MM.1S (cell line): ENCODE measurements around the gene NCAM2.

Source experiments
- DNase-seq: peaks from one replicate; pipeline ENCODE4 v3.0.0-alpha.2; 2015
- H2AFZ ChIP-seq: fragments of 300-600 bp; sonication (generic); 2 replicates; pipeline ENCODE4 v1.6.0; 2016; ENCODE audit warnings: antibody characterized with exemption, low read length
- H3F3A ChIP-seq: fragments of 300-600 bp; sonication (generic); 2 replicates; pipeline ENCODE4 v1.6.1; 2016; ENCODE audit warnings: mild to moderate bottlenecking, antibody characterized with exemption, low read length, moderate library complexity, mixed read lengths; ENCODE audit not compliant: insufficient read depth
- H3K27ac ChIP-seq: fragments of 300-600 bp; sonication (generic); 2 replicates; pipeline ENCODE4 v1.5.1; 2016; ENCODE audit warnings: mild to moderate bottlenecking, low read length
- H3K27me3 ChIP-seq: fragments of 300-600 bp; sonication (generic); replicated peaks from 2 replicates; pipeline ENCODE4 v1.6.0; 2016; ENCODE audit warnings: low read length; ENCODE audit not compliant: insufficient read depth
- H3K36me3 ChIP-seq: fragments of 300-600 bp; sonication (generic); replicated peaks from 2 replicates; pipeline ENCODE4 v1.6.1; 2016; ENCODE audit warnings: mild to moderate bottlenecking, low read length, mixed read lengths; ENCODE audit not compliant: insufficient read depth
- H3K4me1 ChIP-seq: fragments of 300-600 bp; sonication (generic); 2 replicates; pipeline ENCODE4 v1.6.1; 2016; ENCODE audit warnings: low read length, mixed read lengths
- H3K4me2 ChIP-seq: fragments of 300-600 bp; sonication (generic); 2 replicates; pipeline ENCODE4 v1.6.0; 2016; ENCODE audit warnings: low read depth, low read length
- H3K4me3 ChIP-seq: fragments of 300-600 bp; sonication (generic); 2 replicates; pipeline ENCODE4 v1.5.1; 2016; ENCODE audit warnings: low read length, mixed read lengths
- H3K79me2 ChIP-seq: fragments of 300-600 bp; sonication (generic); 2 replicates; pipeline ENCODE4 v1.6.1; 2016; ENCODE audit warnings: mixed run types, low read length, mixed read lengths
- H3K9ac ChIP-seq: fragments of 300-600 bp; sonication (generic); 2 replicates; pipeline ENCODE4 v1.6.1; 2016; ENCODE audit warnings: low read length, mixed read lengths
- H3K9me2 ChIP-seq: fragments of 300-600 bp; sonication (generic); replicated peaks from 2 replicates; pipeline ENCODE4 v1.6.1; 2016; ENCODE audit warnings: mild to moderate bottlenecking, low read length, mixed read lengths; ENCODE audit not compliant: insufficient read depth
- H3K9me3 ChIP-seq: fragments of 300-600 bp; sonication (generic); replicated peaks from 2 replicates; pipeline ENCODE4 v1.6.1; 2016; ENCODE audit warnings: mild to moderate bottlenecking, low read length, mixed read lengths; ENCODE audit not compliant: insufficient read depth
- H4K20me1 ChIP-seq: fragments of 300-600 bp; sonication (generic); 2 replicates; pipeline ENCODE4 v1.6.1; 2016; ENCODE audit warnings: mild to moderate bottlenecking, low read length, moderate library complexity, mixed read lengths; ENCODE audit not compliant: insufficient read depth
- EZH2 ChIP-seq: fragments of 300-600 bp; sonication (generic); optimal IDR thresholded peaks from 2 replicates; pipeline ENCODE3; 2017; ENCODE audit warnings: low read depth, mild to moderate bottlenecking, antibody characterized with exemption, low read length, mixed read lengths
- EZH2phosphoT487 ChIP-seq: fragments of 300-600 bp; sonication (generic); IDR thresholded peaks from 2 replicates; pipeline ENCODE4 v1.6.1; 2018; ENCODE audit warnings: antibody characterized with exemption, low read length
- TF ChIP-seq, protein P1 (sequence below): fragments of 300-600 bp; sonication (generic); IDR thresholded peaks from 2 replicates; pipeline ENCODE4 v1.5.1; 2016; ENCODE audit warnings: antibody characterized with exemption, low read length, mixed read lengths

Gene NCAM2

DNA sequence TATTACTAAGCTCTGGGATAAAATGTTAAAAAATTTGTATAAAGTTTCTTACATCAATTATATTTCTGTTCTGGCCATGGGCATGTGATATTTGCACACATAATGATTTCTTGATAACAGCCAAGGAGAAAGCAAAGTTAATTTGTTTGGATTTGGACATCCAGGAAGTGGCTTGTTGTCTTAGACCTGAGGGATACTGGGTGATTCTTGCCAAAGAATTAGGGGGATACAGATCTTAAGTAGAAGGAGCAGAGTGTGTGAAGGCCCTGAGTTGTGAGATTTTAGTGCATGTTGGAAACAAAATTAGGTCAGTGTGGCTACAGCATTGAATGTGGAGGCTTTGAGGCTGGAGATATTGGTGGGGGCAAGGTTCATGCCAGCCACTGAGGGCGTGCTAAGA, 65.6 kb downstream of the NCAM2 start:
- Histone ChIP-seq H3K4me3 (no peak overlapping the region), H3K9me2 (no peaks in the 10 kb centered on the region)
- no peak for TF ChIP-seq EZH2phosphoT487

DNA sequence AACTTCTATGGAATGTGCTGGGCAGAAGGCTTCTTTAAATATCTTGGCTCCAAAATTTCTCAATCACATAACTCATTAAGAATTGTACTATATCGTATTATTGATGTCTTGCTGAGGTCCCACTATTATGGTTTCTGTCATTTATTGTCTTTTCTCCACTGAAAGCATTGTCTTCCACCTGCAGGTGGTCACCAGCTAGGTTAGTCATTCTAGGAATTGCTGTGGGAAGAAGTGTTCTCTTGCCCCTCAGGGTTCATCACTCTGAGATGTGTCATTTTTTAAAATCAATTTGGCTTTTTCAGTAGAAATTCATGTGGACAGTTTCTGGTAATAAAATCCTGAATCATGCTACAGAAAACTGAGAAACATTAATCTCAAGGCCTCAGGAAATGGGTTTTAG, 66.1 kb downstream of the NCAM2 start:
- Histone ChIP-seq H3K36me3 (no peaks in the 10 kb centered on the region), H3K9me2 (no peaks in the 10 kb centered on the region), H3K9me3 (no peaks in the 10 kb centered on the region), H3K4me3 (no peak overlapping the region), H2AFZ (no peak overlapping the region), H3K27me3 (no peaks in the 10 kb centered on the region), H3K27ac (no peak overlapping the region), H3K4me2 (no peak overlapping the region), H4K20me1 (no peaks in the 10 kb centered on the region), H3K4me1 (no peaks in the 10 kb centered on the region), H3K79me2 (no peaks in the 10 kb centered on the region), H3F3A (no peaks in the 10 kb centered on the region), H3K9ac (no peak overlapping the region)
- TF ChIP-seq, protein P1, sequence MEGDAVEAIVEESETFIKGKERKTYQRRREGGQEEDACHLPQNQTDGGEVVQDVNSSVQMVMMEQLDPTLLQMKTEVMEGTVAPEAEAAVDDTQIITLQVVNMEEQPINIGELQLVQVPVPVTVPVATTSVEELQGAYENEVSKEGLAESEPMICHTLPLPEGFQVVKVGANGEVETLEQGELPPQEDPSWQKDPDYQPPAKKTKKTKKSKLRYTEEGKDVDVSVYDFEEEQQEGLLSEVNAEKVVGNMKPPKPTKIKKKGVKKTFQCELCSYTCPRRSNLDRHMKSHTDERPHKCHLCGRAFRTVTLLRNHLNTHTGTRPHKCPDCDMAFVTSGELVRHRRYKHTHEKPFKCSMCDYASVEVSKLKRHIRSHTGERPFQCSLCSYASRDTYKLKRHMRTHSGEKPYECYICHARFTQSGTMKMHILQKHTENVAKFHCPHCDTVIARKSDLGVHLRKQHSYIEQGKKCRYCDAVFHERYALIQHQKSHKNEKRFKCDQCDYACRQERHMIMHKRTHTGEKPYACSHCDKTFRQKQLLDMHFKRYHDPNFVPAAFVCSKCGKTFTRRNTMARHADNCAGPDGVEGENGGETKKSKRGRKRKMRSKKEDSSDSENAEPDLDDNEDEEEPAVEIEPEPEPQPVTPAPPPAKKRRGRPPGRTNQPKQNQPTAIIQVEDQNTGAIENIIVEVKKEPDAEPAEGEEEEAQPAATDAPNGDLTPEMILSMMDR = no peak
- no peak for TF ChIP-seq EZH2
- no peak for TF ChIP-seq EZH2phosphoT487
- DNase-seq = no peak

More for the DNA sequence above, 65.6 kb downstream of the NCAM2 start:
- Histone ChIP-seq H4K20me1 (no peaks in the 10 kb centered on the region), H3K9me3 (no peaks in the 10 kb centered on the region), H3F3A (no peaks in the 10 kb centered on the region), H3K79me2 (no peaks in the 10 kb centered on the region), H3K27ac (no peak overlapping the region), H2AFZ (no peak overlapping the region), H3K36me3 (no peaks in the 10 kb centered on the region), H3K9ac (no peak overlapping the region), H3K27me3 (no peaks in the 10 kb centered on the region), H3K4me1 (no peaks in the 10 kb centered on the region), H3K4me2 (no peak overlapping the region)
- DNase-seq = no peak

DNA sequence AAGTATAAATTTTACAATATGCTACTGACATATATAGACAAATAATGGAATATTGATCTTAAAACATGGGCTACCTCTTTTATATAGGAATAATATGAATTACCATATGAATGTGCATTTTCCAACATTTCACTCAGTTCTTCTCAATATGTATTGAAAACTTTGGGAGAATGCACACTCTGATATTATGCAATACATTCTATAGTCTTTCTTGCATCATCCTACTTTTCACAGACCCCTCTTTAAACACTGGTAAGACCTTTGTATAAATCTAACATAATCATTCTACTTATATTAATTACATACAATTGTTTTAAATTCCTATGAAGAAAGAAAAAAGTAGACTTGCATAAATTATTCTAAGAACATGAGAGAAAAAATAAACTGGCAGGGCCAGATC, 69.2 kb downstream of the NCAM2 start:
- Histone ChIP-seq H4K20me1 (no peaks in the 10 kb centered on the region), H3K4me1 (no peaks in the 10 kb centered on the region), H3K4me2 (no peak overlapping the region), H3K27ac (no peak overlapping the region), H3K9me2 (no peaks in the 10 kb centered on the region), H3K9me3 (no peaks in the 10 kb centered on the region), H2AFZ (no peak overlapping the region), H3K9ac (no peak overlapping the region), H3F3A (no peaks in the 10 kb centered on the region), H3K36me3 (no peaks in the 10 kb centered on the region), H3K27me3 (no peaks in the 10 kb centered on the region), H3K4me3 (no peak overlapping the region), H3K79me2 (no peaks in the 10 kb centered on the region)
- TF ChIP-seq EZH2 (no peak), EZH2phosphoT487 (no peak)
- TF ChIP-seq, protein P1 = no peak
- no peak for DNase-seq

DNA sequence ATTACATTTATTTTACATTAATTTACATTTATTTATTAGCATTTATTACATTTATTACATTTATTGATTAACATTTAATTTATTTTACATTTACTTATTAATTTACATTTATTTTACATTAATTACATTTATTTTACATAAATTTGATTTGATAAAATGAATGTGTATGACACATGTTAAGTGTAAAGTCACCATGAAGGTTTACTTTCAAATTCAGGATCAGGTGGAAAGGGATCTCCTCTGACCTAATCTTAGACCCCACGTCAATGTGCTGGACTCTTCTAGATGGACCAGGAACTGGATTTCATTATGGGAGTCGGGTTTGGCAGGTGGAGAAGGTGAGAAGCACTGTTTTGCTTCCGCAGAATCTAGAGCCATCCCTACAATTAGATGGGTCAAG, 76.1 kb downstream of the NCAM2 start:
- Histone ChIP-seq H3K9me3 (no peaks in the 10 kb centered on the region), H3K27ac (no peak overlapping the region), H3K36me3 (no peaks in the 10 kb centered on the region), H2AFZ (no peak overlapping the region), H3K4me1 (no peaks in the 10 kb centered on the region), H4K20me1 (no peaks in the 10 kb centered on the region), H3F3A (no peaks in the 10 kb centered on the region), H3K27me3 (no peaks in the 10 kb centered on the region), H3K4me3 (no peak overlapping the region), H3K9me2 (no peaks in the 10 kb centered on the region), H3K9ac (no peak overlapping the region), H3K4me2 (no peak overlapping the region), H3K79me2 (no peaks in the 10 kb centered on the region)
- no peak for DNase-seq
- TF ChIP-seq EZH2 (no peak), EZH2phosphoT487 (no peak)
- TF ChIP-seq, protein P1 = no peak
